ENCODE results near the gene GRID1.

The GRID1 gene

GRCh38 chr10:85858776-85859515 lies 507.6 kb downstream of the GRID1 start:
- no peak overlapping the region for H3K4me3 ChIP-seq (ENCODE audit: low read length)
- H2AFZ ChIP-seq (ENCODE audit: low read length): no peak overlapping the region
- TF ChIP-seq EZH2phosphoT487 (IDR thresholded peaks at IDR 0.05; ENCODE audit: low read length): no peak
- no peak for TF ChIP-seq EZH2 (optimal IDR thresholded peaks at IDR 0.05; ENCODE audit: low read depth, low read length)
- no peak for TF ChIP-seq CTCF (IDR thresholded peaks at IDR 0.05; ENCODE audit: low read length)
- no peaks in the 10 kb centered on the region for H3K36me3 ChIP-seq (replicated peaks; ENCODE audit: insufficient read depth, low read length)
- no peak overlapping the region for H3K9ac ChIP-seq (ENCODE audit: low read length)
- no peaks in the 10 kb centered on the region for H4K20me1 ChIP-seq (ENCODE audit: insufficient read depth, low read length)
- no peaks in the 10 kb centered on the region for H3K27me3 ChIP-seq (replicated peaks; ENCODE audit: insufficient read depth, low read length)
- H3K27ac ChIP-seq (ENCODE audit: low read length): no peak overlapping the region
- no peaks in the 10 kb centered on the region for H3K9me2 ChIP-seq (replicated peaks; ENCODE audit: insufficient read depth, low read length)
- H3K4me2 ChIP-seq (ENCODE audit: low read depth, low read length): no peak overlapping the region
- H3K9me3 ChIP-seq (replicated peaks; ENCODE audit: insufficient read depth, low read length): no peaks in the 10 kb centered on the region
- H3K79me2 ChIP-seq (ENCODE audit: low read length): no peaks in the 10 kb centered on the region
- no peaks in the 10 kb centered on the region for H3K4me1 ChIP-seq (ENCODE audit: low read length)
- no peak for DNase-seq
- no peaks in the 10 kb centered on the region for H3F3A ChIP-seq (ENCODE audit: insufficient read depth, low read length)

- no peaks in the 10 kb centered on the region for H4K20me1 ChIP-seq (ENCODE audit: insufficient read depth, low read length)
- H3K4me3 ChIP-seq (ENCODE audit: low read length): no peak overlapping the region
- H3K9me3 ChIP-seq (replicated peaks; ENCODE audit: insufficient read depth, low read length): no peaks in the 10 kb centered on the region
- no peaks in the 10 kb centered on the region for H3K4me1 ChIP-seq (ENCODE audit: low read length)
- H3K9me2 ChIP-seq (replicated peaks; ENCODE audit: insufficient read depth, low read length): no peaks in the 10 kb centered on the region
- no peak overlapping the region for H3K9ac ChIP-seq (ENCODE audit: low read length)
- no peaks in the 10 kb centered on the region for H3F3A ChIP-seq (ENCODE audit: insufficient read depth, low read length)
- H3K27me3 ChIP-seq (replicated peaks; ENCODE audit: insufficient read depth, low read length): no peaks in the 10 kb centered on the region
- no peak overlapping the region for H3K27ac ChIP-seq (ENCODE audit: low read length)
- no peaks in the 10 kb centered on the region for H3K79me2 ChIP-seq (ENCODE audit: low read length)
- no peak for DNase-seq
- H2AFZ ChIP-seq (ENCODE audit: low read length): no peak overlapping the region
- H3K4me2 ChIP-seq (ENCODE audit: low read depth, low read length): no peak overlapping the region
- no peaks in the 10 kb centered on the region for H3K36me3 ChIP-seq (replicated peaks; ENCODE audit: insufficient read depth, low read length)
- TF ChIP-seq EZH2 (optimal IDR thresholded peaks at IDR 0.05; ENCODE audit: low read depth, low read length) (no peak), CTCF (IDR thresholded peaks at IDR 0.05; ENCODE audit: low read length) (no peak), EZH2phosphoT487 (IDR thresholded peaks at IDR 0.05; ENCODE audit: low read length) (no peak)
Measured at GRCh38 chr10:85857791-85858190, 508.8 kb downstream of the GRID1 start.

GRCh38 chr10:85857305-85857704 lies 509.3 kb downstream of the GRID1 start:
- no peak overlapping the region for H3K9ac ChIP-seq (ENCODE audit: low read length)
- TF ChIP-seq EZH2 (optimal IDR thresholded peaks at IDR 0.05; ENCODE audit: low read depth, low read length): no peak
- TF ChIP-seq CTCF (IDR thresholded peaks at IDR 0.05; ENCODE audit: low read length): no peak
- no peak for TF ChIP-seq EZH2phosphoT487 (IDR thresholded peaks at IDR 0.05; ENCODE audit: low read length)
- no peaks in the 10 kb centered on the region for H3K27me3 ChIP-seq (replicated peaks; ENCODE audit: insufficient read depth, low read length)
- H3K4me2 ChIP-seq (ENCODE audit: low read depth, low read length): no peak overlapping the region
- H3K36me3 ChIP-seq (replicated peaks; ENCODE audit: insufficient read depth, low read length): no peaks in the 10 kb centered on the region
- H3K9me2 ChIP-seq (replicated peaks; ENCODE audit: insufficient read depth, low read length): no peaks in the 10 kb centered on the region
- no peaks in the 10 kb centered on the region for H3K9me3 ChIP-seq (replicated peaks; ENCODE audit: insufficient read depth, low read length)
- no peaks in the 10 kb centered on the region for H4K20me1 ChIP-seq (ENCODE audit: insufficient read depth, low read length)
- no peak overlapping the region for H3K27ac ChIP-seq (ENCODE audit: low read length)
- H3K4me1 ChIP-seq (ENCODE audit: low read length): no peaks in the 10 kb centered on the region
- no peak overlapping the region for H2AFZ ChIP-seq (ENCODE audit: low read length)
- no peak for DNase-seq
- no peak overlapping the region for H3K4me3 ChIP-seq (ENCODE audit: low read length)
- no peaks in the 10 kb centered on the region for H3F3A ChIP-seq (ENCODE audit: insufficient read depth, low read length)
- no peaks in the 10 kb centered on the region for H3K79me2 ChIP-seq (ENCODE audit: low read length)
